Measurements from ENCODE around the gene PRCP.
"Not testable (repeated sequence)": the region's sequence is repeated elsewhere in the genome, so short reads cannot be mapped to it uniquely, and the experiment has no call there.

PRCP gene

GRCh38 chr11:82900277-82901164 is at the start of gene PRCP:
Gene PRCP, minus strand, starts transcription at chr11:82900430. Its CDS starts 28 bp downstream, at chr11:82900402.
- peak; percentile 88 for DNase-seq (ENCODE audit: low read depth)

GRCh38 chr11:82949352-82949751 is 49.1 kb upstream of the PRCP start:
- no peak for DNase-seq (ENCODE audit: low read depth)

- no peak for DNase-seq (ENCODE audit: low read depth)
Observed at GRCh38 chr11:82945682-82946081, 45.5 kb upstream of the PRCP start.

GRCh38 chr11:82945041-82945440 is 44.8 kb upstream of the PRCP start:
- not testable (repeated sequence) for DNase-seq (ENCODE audit: low read depth)

GRCh38 chr11:82944198-82944597 is 44.0 kb upstream of the PRCP start:
- DNase-seq (ENCODE audit: low read depth) = no peak

GRCh38 chr11:82943430-82943829 is 43.2 kb upstream of the PRCP start:
- not testable (repeated sequence) for DNase-seq (ENCODE audit: low read depth)

- DNase-seq (ENCODE audit: low read depth) = no peak
Observed at GRCh38 chr11:82942376-82942775, 42.1 kb upstream of the PRCP start.

GRCh38 chr11:82939456-82939855 is 39.2 kb upstream of the PRCP start:
- DNase-seq (ENCODE audit: low read depth) = no peak

- DNase-seq (ENCODE audit: low read depth) = no peak
Observed at GRCh38 chr11:82937554-82937953, 37.3 kb upstream of the PRCP start.

GRCh38 chr11:82936261-82936660 is 36.0 kb upstream of the PRCP start:
- no peak for DNase-seq (ENCODE audit: low read depth)

GRCh38 chr11:82932564-82932963 is 32.3 kb upstream of the PRCP start:
- DNase-seq (ENCODE audit: low read depth) = no peak

- DNase-seq (ENCODE audit: low read depth) = no peak
Observed at GRCh38 chr11:82930734-82931133, 30.5 kb upstream of the PRCP start.

- DNase-seq (ENCODE audit: low read depth) = no peak
Observed at GRCh38 chr11:82930229-82930628, 30.0 kb upstream of the PRCP start.

- DNase-seq (ENCODE audit: low read depth) = no peak
Observed at GRCh38 chr11:82929121-82929520, 28.9 kb upstream of the PRCP start.

- no peak for DNase-seq (ENCODE audit: low read depth)
Observed at GRCh38 chr11:82927264-82927880, 27.1 kb upstream of the PRCP start.

- no peak for DNase-seq (ENCODE audit: low read depth)
Observed at GRCh38 chr11:82924522-82925224, 24.4 kb upstream of the PRCP start.

GRCh38 chr11:82922396-82923173 is 22.4 kb upstream of the PRCP start:
- not testable (repeated sequence) for DNase-seq (ENCODE audit: low read depth)

GRCh38 chr11:82920227-82920626 is 20.0 kb upstream of the PRCP start:
- DNase-seq (ENCODE audit: low read depth) = not testable (repeated sequence)

GRCh38 chr11:82919786-82920185 is 19.6 kb upstream of the PRCP start:
- not testable (repeated sequence) for DNase-seq (ENCODE audit: low read depth)

GRCh38 chr11:82909015-82909640 is 8.9 kb upstream of the PRCP start:
- DNase-seq (ENCODE audit: low read depth) = no peak

- no peak for DNase-seq (ENCODE audit: low read depth)
Observed at GRCh38 chr11:82908311-82908710, 8.1 kb upstream of the PRCP start.

Measured in activated T-cell treated with anti-CD3 and anti-CD28 coated beads for 1 hour (primary cell).